ENCODE data around the gene TMEM60. TPM values are rescaled to one million over a fixed set of nuclear protein-coding genes. Genes with fewer than 3 reads are reported as not detected.

The TMEM60 gene
- polyA plus RNA-seq, 1 experiment = 43.1 TPM

- no peak for DNase-seq (ENCODE audit: low read depth, low spot score)
- ChIA-PET CTCF (no interaction called here), POLR2A (no interaction called here)
- Histone ChIP-seq H3K27ac (ENCODE audit: low read depth, low read length) (no peak overlapping the region), H3K27me3 (ENCODE audit: control insufficient read depth, insufficient read depth, low read length) (no peaks in the 10 kb centered on the region), H3K9me3 (ENCODE audit: control insufficient read depth, insufficient read depth, low read length) (peaks cover 4% of the 10 kb centered on the region; the same call in 1 of the 2 replicates), H3K4me3 (ENCODE audit: low read depth, low read length) (no peak overlapping the region)
- no peak for TF ChIP-seq CTCF (IDR thresholded peaks at IDR 0.05; ENCODE audit: low read depth, low read length)
Observed at GRCh38 chr7:77806425-77806824, 8.2 kb upstream of the TMEM60 start.

GRCh38 chr7:77802557-77803405 is 4.5 kb upstream of the TMEM60 start:
- no peak overlapping the region for H3K27ac ChIP-seq (ENCODE audit: low read depth, low read length)
- DNase-seq (ENCODE audit: low read depth, low spot score) = no peak
- peaks cover 4% of the 10 kb centered on the region for H3K9me3 ChIP-seq (ENCODE audit: control insufficient read depth, insufficient read depth, low read length)
- H3K27me3 ChIP-seq (ENCODE audit: control insufficient read depth, insufficient read depth, low read length) = no peaks in the 10 kb centered on the region
- TF ChIP-seq CTCF (IDR thresholded peaks at IDR 0.05; ENCODE audit: low read depth, low read length) = no peak
- POLR2A ChIA-PET = no interaction called here
- CTCF ChIA-PET = no interaction called here
- H3K4me3 ChIP-seq (ENCODE audit: low read depth, low read length) = no peak overlapping the region

GRCh38 chr7:77800730-77801129 is 2.5 kb upstream of the TMEM60 start:
- H3K27ac ChIP-seq (ENCODE audit: low read depth, low read length) = no peak overlapping the region
- DNase-seq (ENCODE audit: low read depth, low spot score) = no peak
- no peaks in the 10 kb centered on the region for H3K27me3 ChIP-seq (ENCODE audit: control insufficient read depth, insufficient read depth, low read length)
- ChIA-PET CTCF (no interaction called here), POLR2A (no interaction called here)
- peaks cover under 1% of the 10 kb centered on the region for H3K9me3 ChIP-seq (ENCODE audit: control insufficient read depth, insufficient read depth, low read length)
- H3K4me3 ChIP-seq (ENCODE audit: low read depth, low read length) = no peak overlapping the region
- TF ChIP-seq CTCF (IDR thresholded peaks at IDR 0.05; ENCODE audit: low read depth, low read length) = no peak

- POLR2A ChIA-PET = no interaction called here
- no peak overlapping the region for H3K27ac ChIP-seq (ENCODE audit: low read depth, low read length)
Observed at GRCh38 chr7:77800158-77800557, 1.9 kb upstream of the TMEM60 start.

More at GRCh38 chr7:77800158-77800557, 1.9 kb upstream of the TMEM60 start:
- no peak for TF ChIP-seq CTCF (IDR thresholded peaks at IDR 0.05; ENCODE audit: low read depth, low read length)
- H3K9me3 ChIP-seq (ENCODE audit: control insufficient read depth, insufficient read depth, low read length) = no peaks in the 10 kb centered on the region; the same call in 1 of the 2 replicates
- no peaks in the 10 kb centered on the region for H3K27me3 ChIP-seq (ENCODE audit: control insufficient read depth, insufficient read depth, low read length)
- DNase-seq (ENCODE audit: low read depth, low spot score) = no peak
- CTCF ChIA-PET = no interaction called here
- peak overlapping the region; percentile 79 for H3K4me3 ChIP-seq (ENCODE audit: low read depth, low read length)
